Superior temporal gyrus (tissue), 1 donor: ENCODE results near the gene PTPRD.
"Not testable (repeated sequence)": the region's sequence is repeated elsewhere in the genome, so short reads cannot be mapped to it uniquely, and the experiment has no call there.

Source experiments
- DNase-seq: peaks from one replicate; pipeline ENCODE4 v3.0.0-alpha.2; 2016; ENCODE audit errors: extremely low spot score

PTPRD gene

GRCh38 chr9:9499546-9499945 is 1113.3 kb downstream of the PTPRD start:
- peak; percentile 59 for DNase-seq

GRCh38 chr9:9498846-9499245 is 1114.0 kb downstream of the PTPRD start:
- peak; percentile 74 for DNase-seq

DNA sequence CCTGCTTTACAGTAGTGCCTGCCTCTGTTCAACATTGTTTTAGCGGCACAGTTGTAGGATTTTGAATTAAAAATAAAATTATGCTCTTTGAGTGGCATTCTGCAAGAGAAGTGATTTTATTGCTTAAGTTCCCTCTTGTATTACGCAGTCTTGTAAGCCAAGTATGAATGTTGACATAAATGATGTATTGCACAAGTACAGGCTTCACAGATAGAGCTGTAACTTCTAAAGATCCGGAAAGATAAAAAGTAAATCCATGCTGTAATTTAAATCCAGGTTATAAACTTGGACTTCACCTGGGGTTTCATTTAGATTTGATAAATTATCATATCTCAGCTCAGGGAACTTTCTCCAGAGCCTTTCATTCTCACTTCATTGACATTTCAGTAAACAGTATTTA is 1114.7 kb downstream of the PTPRD start:
- peak; percentile 60 for DNase-seq

GRCh38 chr9:9494336-9494735 is 1118.5 kb downstream of the PTPRD start:
- no peak for DNase-seq

GRCh38 chr9:9492506-9492905 is 1120.3 kb downstream of the PTPRD start:
- no peak for DNase-seq

- no peak for DNase-seq
Measured at GRCh38 chr9:9489183-9489582, 1123.6 kb downstream of the PTPRD start.

GRCh38 chr9:9483175-9483574 is 1129.6 kb downstream of the PTPRD start:
- no peak for DNase-seq

DNA sequence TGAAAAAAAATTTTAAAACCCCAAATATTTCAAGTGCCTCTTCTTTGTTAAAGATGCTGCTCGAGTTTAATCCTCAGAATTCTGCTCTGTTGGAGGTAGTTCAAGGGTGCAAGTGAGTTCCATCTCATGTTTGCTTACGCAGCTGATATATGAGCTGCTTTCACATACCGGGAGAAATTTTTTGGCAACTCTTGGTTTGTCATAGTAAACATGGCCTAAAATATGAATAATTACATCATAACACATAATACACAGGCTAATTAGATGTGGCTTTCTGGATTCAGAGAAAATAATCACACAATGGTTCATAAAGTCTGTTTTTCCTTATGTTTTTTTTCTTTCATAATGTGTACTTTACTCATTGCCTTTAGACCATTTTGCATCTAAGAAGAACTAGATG is 1134.1 kb downstream of the PTPRD start:
- no peak for DNase-seq

- no peak for DNase-seq
Measured at GRCh38 chr9:9469271-9469670, 1143.5 kb downstream of the PTPRD start.

GRCh38 chr9:9441874-9442273 is 1170.9 kb downstream of the PTPRD start:
- DNase-seq, result not testable (repeated sequence)

- no peak for DNase-seq
Measured at GRCh38 chr9:9437641-9438040, 1175.2 kb downstream of the PTPRD start.

DNA sequence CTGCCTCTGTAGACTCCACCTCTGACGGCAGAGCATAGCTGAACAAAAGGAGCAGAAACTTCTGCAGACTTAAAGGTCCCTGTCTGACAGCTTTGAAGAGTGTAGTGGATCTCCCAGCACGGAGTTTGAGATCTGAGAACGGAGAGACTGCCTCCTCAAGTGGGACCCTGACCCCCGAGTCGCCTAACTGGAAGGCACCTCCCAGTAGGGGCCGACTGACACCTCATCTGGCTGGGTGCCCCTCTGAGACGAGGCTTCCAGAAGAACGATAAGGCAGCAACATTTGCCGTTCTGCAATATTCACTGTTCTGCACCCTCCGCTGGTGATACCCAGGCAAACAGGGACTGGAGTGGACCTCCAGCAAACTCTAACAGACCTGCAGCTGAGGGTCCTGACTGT is 1186.3 kb downstream of the PTPRD start:
- DNase-seq, result not testable (repeated sequence)

DNA sequence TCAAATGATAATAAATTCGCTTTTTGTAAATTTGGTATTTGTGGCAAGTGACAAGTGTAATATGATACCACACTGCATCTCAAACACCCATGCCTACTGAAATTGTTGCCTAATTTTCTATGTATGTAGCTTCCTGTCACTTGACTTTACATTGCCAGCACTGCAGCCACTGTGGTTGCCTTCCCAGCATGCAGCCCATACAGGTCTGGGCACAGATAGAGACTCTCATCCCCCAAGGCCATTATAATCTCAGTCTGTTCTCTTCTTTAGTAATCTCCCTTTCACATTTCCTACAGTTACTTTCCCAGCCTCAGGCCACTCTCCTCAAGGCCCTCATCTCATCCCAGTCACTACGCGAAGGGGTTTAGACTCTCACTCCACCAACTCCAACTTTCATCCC is 1200.6 kb downstream of the PTPRD start:
- no peak for DNase-seq

- DNase-seq, result no peak
Measured at GRCh38 chr9:9410736-9411135, 1202.1 kb downstream of the PTPRD start.

- DNase-seq, result no peak
Measured at GRCh38 chr9:9399982-9400381, 1212.8 kb downstream of the PTPRD start.

DNA sequence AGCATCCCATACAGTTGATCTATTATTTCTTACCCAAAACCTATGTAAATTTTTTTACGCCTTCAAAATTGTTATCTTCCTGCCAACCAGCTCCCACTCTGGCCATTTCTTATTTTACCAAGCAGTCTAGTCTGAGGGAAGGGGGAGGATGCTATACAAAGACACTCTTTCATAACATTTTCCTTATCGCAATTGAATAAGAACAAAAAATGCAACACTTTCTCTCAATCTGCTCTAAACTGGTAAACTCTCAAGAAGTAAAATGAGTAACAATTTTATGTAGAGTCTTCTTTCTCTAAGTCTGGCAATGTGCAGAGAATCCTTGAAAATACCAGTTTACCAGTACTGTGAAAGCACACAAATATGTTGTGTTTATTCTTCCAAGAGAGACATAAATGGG is 1216.3 kb downstream of the PTPRD start:
- DNase-seq, result peak; percentile 54

- DNase-seq, result no peak
Measured at GRCh38 chr9:9395539-9395938, 1217.3 kb downstream of the PTPRD start.

DNA sequence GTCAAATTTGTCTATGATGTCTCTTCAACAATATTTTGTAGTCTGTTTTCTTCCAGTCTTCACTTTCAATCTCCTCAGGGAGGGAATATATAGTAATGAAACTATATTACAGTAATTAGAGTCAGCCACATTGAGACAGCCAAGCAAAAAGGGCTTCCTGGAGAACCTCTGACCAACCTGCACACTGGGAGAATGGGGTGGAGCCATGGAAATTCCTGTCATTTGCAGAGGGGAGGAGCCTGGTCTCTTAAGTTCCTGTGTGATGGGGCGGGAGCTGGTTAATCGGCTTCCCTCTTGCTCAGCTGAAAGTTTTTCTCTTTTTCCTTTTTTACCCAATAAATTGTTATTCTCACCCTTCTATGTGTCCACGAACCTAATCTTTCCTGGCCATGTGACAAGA is 1220.0 kb downstream of the PTPRD start:
- no peak for DNase-seq

- no peak for DNase-seq
Measured at GRCh38 chr9:9389904-9390303, 1222.9 kb downstream of the PTPRD start.

GRCh38 chr9:9387511-9388115 is 1225.2 kb downstream of the PTPRD start:
- DNase-seq, result no peak

GRCh38 chr9:9362332-9362731 is 1250.5 kb downstream of the PTPRD start:
- DNase-seq, result no peak

DNA sequence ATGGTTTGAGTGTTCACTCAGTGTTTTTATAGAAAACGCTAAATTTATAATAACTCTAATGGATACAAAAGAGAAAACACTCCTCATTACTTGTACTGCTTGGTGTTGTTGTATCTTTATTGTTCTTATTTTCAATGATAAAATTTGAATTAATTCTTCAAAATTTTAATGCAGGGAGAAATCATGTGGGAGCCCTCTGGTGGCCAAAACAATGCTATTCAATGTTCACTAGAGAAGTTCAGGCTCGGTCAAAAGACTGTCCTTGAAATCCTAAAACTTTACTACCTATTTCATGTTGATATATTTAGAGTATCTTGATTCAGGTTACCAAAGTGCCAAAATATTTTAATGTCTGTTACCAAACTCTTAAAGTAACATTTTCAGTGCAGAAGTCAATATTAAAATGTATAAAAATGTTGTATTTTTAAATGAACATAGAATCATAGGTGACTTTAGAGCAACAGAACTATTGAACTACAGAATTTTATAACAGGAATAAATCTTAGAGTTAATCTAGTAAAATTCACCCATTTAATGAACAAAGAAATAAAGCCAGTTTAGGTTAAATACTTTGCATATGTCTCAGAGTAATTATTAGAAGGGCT is 1259.8 kb downstream of the PTPRD start:
- DNase-seq, result peak; percentile 75

GRCh38 chr9:9341203-9341602 is 1271.6 kb downstream of the PTPRD start:
- DNase-seq, result peak; percentile 54

DNA sequence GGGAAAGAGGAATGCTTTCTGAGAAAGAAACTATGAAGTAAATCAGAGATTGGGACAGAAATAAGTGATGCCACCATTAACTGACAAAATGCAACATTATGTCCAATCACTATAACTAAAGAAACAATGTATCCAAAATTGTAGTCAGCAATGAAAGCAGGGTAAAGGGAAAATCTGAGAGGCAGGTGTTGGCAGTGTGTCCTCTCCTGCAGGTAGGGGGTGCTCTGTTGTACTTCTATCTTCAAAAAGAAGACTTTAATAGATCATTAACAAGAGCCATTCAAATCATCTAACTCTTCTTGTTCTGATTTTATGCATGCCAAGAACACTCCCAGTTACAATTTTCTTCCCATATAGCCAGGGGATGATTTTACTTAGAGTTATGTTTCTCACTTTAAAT is 1275.7 kb downstream of the PTPRD start:
- DNase-seq, result no peak
